Measurements from ENCODE around the gene DOK5. TPM values are rescaled to one million over a fixed set of nuclear protein-coding genes. Genes with fewer than 3 reads are reported as not detected.

DOK5 gene
- total RNA-seq, 2 experiments from 2014 or later = not detected

GRCh38 chr20:54698373-54698772 is 223.0 kb downstream of the DOK5 start:
- POLR2A ChIA-PET = no interaction called here
- Histone ChIP-seq H3K27ac (ENCODE audit: low read depth, low read length, poor library complexity, severe bottlenecking) (no peak overlapping the region), H3K79me2 (ENCODE audit: insufficient read depth, low read depth, low read length) (no peaks in the 10 kb centered on the region), H3K36me3 (ENCODE audit: insufficient read depth, low read length) (no peaks in the 10 kb centered on the region), H3K9me2 (ENCODE audit: insufficient read depth, low read length) (no peaks in the 10 kb centered on the region), H3K4me3 (ENCODE audit: low read depth, low read length, poor library complexity, severe bottlenecking) (no peak overlapping the region), H2AFZ (ENCODE audit: low read length) (no peak overlapping the region), H3K4me1 (ENCODE audit: insufficient read depth, low read length, poor library complexity, severe bottlenecking) (no peaks in the 10 kb centered on the region), H3K9me3 (ENCODE audit: low read length) (no peaks in the 10 kb centered on the region), H4K20me1 (ENCODE audit: insufficient read depth, low read length) (no peaks in the 10 kb centered on the region), H3K4me2 (ENCODE audit: low read length) (no peak overlapping the region)
- intact Hi-C loops (cut with micrococcal nuclease; ENCODE audit: unreplicated experiment) = no loop called here
- no peak for TF ChIP-seq CTCF (conservative IDR thresholded peaks at IDR 0.05; ENCODE audit: low read length)
- no peak for TF ChIP-seq EZH2phosphoT487 (IDR thresholded peaks at IDR 0.05; ENCODE audit: borderline replicate concordance, low read depth, low read length)
- DNase-seq (ENCODE audit: low spot score) = no peak
- CTCF ChIA-PET (ENCODE audit: unreplicated experiment) = no interaction called here
- BruUV-seq (replicated peaks) = no TSS peak

All from OCI-LY7 (cell line).